Ascending aorta (tissue), 1 donor: ENCODE data around the gene KRT25. TPM values are rescaled to one million over a fixed set of nuclear protein-coding genes. Genes with fewer than 3 reads are reported as not detected.

Experiments
- total RNA-seq: library from RNA; depleted of rRNA; stranded (reverse); fragments of >200 nt; gene quantifications from one replicate; pipeline ENCODE4 v1.1.0, GENCODE V29; 2016

KRT25 gene
- total RNA-seq, 1 donor from 2014 or later: not detected

Other genes starting within 250 kb of the KRT25 start
- not detected for gene CCR7, start 189.9 kb downstream of the KRT25 start, total RNA-seq
- gene SMARCE1, start 107.5 kb downstream of the KRT25 start, total RNA-seq: 147 TPM
- 3.4 TPM for gene KRT222, start 90.2 kb downstream of the KRT25 start, total RNA-seq
- gene KRT24, start 51.6 kb downstream of the KRT25 start, total RNA-seq: not detected
- not detected for gene KRT26, start 16.9 kb upstream of the KRT25 start, total RNA-seq
- not detected for gene KRT27, start 27.2 kb upstream of the KRT25 start, total RNA-seq
- not detected for gene KRT28, start 44.6 kb upstream of the KRT25 start, total RNA-seq
- gene KRT10, start 67.3 kb upstream of the KRT25 start, total RNA-seq: 0.85 TPM
- not detected for gene KRT12, start 111.9 kb upstream of the KRT25 start, total RNA-seq
- gene KRT20, start 129.9 kb upstream of the KRT25 start, total RNA-seq: not detected
- not detected for gene KRT23, start 182.3 kb upstream of the KRT25 start, total RNA-seq
- gene KRT39, start 211.6 kb upstream of the KRT25 start, total RNA-seq: not detected
- gene KRT40, start 229.0 kb upstream of the KRT25 start, total RNA-seq: not detected
- not detected for gene KRTAP3-3, start 238.8 kb upstream of the KRT25 start, total RNA-seq
- not detected for gene KRTAP3-2, start 244.6 kb upstream of the KRT25 start, total RNA-seq